Activated naive CD4-positive, alpha-beta T cell treated with anti-CD3 and anti-CD28 coated beads, Interleukin-2, amount 50 U/mL, for 72 hours (primary cell): Measurements from ENCODE around the gene MPG. TPM values are rescaled to one million over a fixed set of nuclear protein-coding genes. Genes with fewer than 3 reads are reported as not detected.
A peak's percentile ranks its signal among the peaks of the same experiment; 100 is the strongest.

Source experiments
- ATAC-seq, 2 donors: fragments of 150-1000 bp; cut with Tn5 transposase; 2 replicates each; pipeline ENCODE4 v1.10.0; 2021; ENCODE audit warnings: mild to moderate bottlenecking in 2 of 2, moderate library complexity in 2 of 2
- DNase-seq, 2 donors: peaks; one replicate each; pipeline ENCODE4 v3.0.0; 2021 to 2022; ENCODE audit warnings: low spot score in 2 of 2
- H3K27ac Mint-ChIP-seq, 2 donors: one replicate each; pipeline ENCODE4 v1.8.0; 2022; ENCODE audit warnings: mild to moderate bottlenecking in 2 of 2, mixed read lengths in 2 of 2
- H3K36me3 Mint-ChIP-seq, 2 donors: one replicate each; pipeline ENCODE4 v1.8.0; 2022; ENCODE audit warnings: mixed read lengths in 2 of 2
- H3K9me3 Mint-ChIP-seq, 2 donors: one replicate each; pipeline ENCODE4 v1.8.0; 2022; ENCODE audit warnings: mixed read lengths in 2 of 2
- total RNA-seq, 2 donors: library from RNA; stranded (reverse); gene quantifications; one replicate each; pipeline ENCODE4 v1.2.3, GENCODE V29; 2022

Gene MPG
- total RNA-seq, 2 donors from 2014 or later = 32.6 to 65.6 TPM

- Mint-ChIP-seq H3K9me3 (no peaks in the 10 kb centered on the region), H3K27ac (peak within 1 kb of the TSS in 1 of 2 donors; percentile 66), H3K36me3 (peaks cover 5 to 6% of the 10 kb centered on the region in 2 donors)
- DNase-seq (no peak), ATAC-seq (peak; percentile 53 to 60)
These were observed 5.2 kb upstream of the MPG start, which contains the start of gene RHBDF1 for GRCh38 chr16:72561-73548. Gene RHBDF1, minus strand, starts transcription at chr16:72631. Its CDS starts 7,616 bp downstream, at chr16:65015.

GRCh38 chr16:74051-74746 lies 3.8 kb upstream of the MPG start:
- H3K36me3 Mint-ChIP-seq = peaks cover 6 to 10% of the 10 kb centered on the region in 2 donors
- ATAC-seq = no peak
- DNase-seq = no peak
- H3K9me3 Mint-ChIP-seq = no peaks in the 10 kb centered on the region
- H3K27ac Mint-ChIP-seq = no peak overlapping the region

GRCh38 chr16:74747-75334 lies 3.2 kb upstream of the MPG start:
- Mint-ChIP-seq H3K36me3 (peaks cover 6 to 12% of the 10 kb centered on the region in 2 donors), H3K27ac (no peak overlapping the region), H3K9me3 (no peaks in the 10 kb centered on the region)
- DNase-seq = no peak
- no peak for ATAC-seq

- no peak for ATAC-seq
- DNase-seq = no peak
- peak overlapping the region in 1 of 2 donors; percentile 74 for H3K27ac Mint-ChIP-seq
- H3K9me3 Mint-ChIP-seq = no peaks in the 10 kb centered on the region
- peaks cover 6 to 14% of the 10 kb centered on the region in 2 donors for H3K36me3 Mint-ChIP-seq
These were observed 2.2 kb upstream of the MPG start for GRCh38 chr16:75580-76501.

GRCh38 chr16:76535-77272 lies 1.3 kb upstream of the MPG start:
- peaks cover 6 to 14% of the 10 kb centered on the region in 2 donors for H3K36me3 Mint-ChIP-seq
- DNase-seq = no peak
- peak overlapping the region in 1 of 2 donors; percentile 74 for H3K27ac Mint-ChIP-seq
- ATAC-seq = peak in 1 of 2 donors; percentile 24
- H3K9me3 Mint-ChIP-seq = no peaks in the 10 kb centered on the region

- Mint-ChIP-seq H3K27ac (peak overlapping the region in 1 of 2 donors; percentile 74), H3K36me3 (peaks cover 6 to 14% of the 10 kb centered on the region in 2 donors), H3K9me3 (no peaks in the 10 kb centered on the region)
- ATAC-seq (peak; percentile 45 to 60), DNase-seq (peak in 1 of 2 donors; percentile 52)
These were observed 685 bp upstream of the MPG start for GRCh38 chr16:77273-77806.

GRCh38 chr16:78444-79150 lies 572 bp downstream of the MPG start:
- Mint-ChIP-seq H3K27ac (peak overlapping the region; percentile 85 to 93), H3K9me3 (no peaks in the 10 kb centered on the region), H3K36me3 (peaks cover 0 to 8% of the 10 kb centered on the region in 2 donors)
- DNase-seq (no peak), ATAC-seq (peak; percentile 8 to 33)

- H3K27ac Mint-ChIP-seq = peak overlapping the region; percentile 85 to 93
- DNase-seq (no peak), ATAC-seq (no peak)
- H3K9me3 Mint-ChIP-seq = no peaks in the 10 kb centered on the region
- H3K36me3 Mint-ChIP-seq = peaks cover 0 to 8% of the 10 kb centered on the region in 2 donors
These were observed 1.4 kb downstream of the MPG start for GRCh38 chr16:79151-80054.

- peak overlapping the region in 1 of 2 donors; percentile 89 for H3K27ac Mint-ChIP-seq
- DNase-seq (no peak), ATAC-seq (no peak)
- H3K9me3 Mint-ChIP-seq = no peaks in the 10 kb centered on the region
- H3K36me3 Mint-ChIP-seq = peaks cover 0 to 8% of the 10 kb centered on the region in 2 donors
These were observed 5.1 kb downstream of the MPG start for GRCh38 chr16:83060-83603.

GRCh38 chr16:83781-84615 lies 6.0 kb downstream of the MPG start:
- Mint-ChIP-seq H3K27ac (peak overlapping the region; percentile 87 to 89), H3K9me3 (no peaks in the 10 kb centered on the region), H3K36me3 (peaks cover 0 to 4% of the 10 kb centered on the region in 2 donors)
- DNase-seq = no peak
- ATAC-seq = peak; percentile 21 to 31

- Mint-ChIP-seq H3K9me3 (no peaks in the 10 kb centered on the region), H3K36me3 (peaks cover 0 to 1% of the 10 kb centered on the region in 2 donors), H3K27ac (peak overlapping the region; percentile 89 to 92)
- peak; percentile 90 to 94 for ATAC-seq
- peak; percentile 58 to 83 for DNase-seq
These were observed 6.8 kb downstream of the MPG start for GRCh38 chr16:84718-85406.

GRCh38 chr16:85407-85782 lies 7.4 kb downstream of the MPG start:
- peak overlapping the region; percentile 89 to 92 for H3K27ac Mint-ChIP-seq
- DNase-seq = no peak
- no peak for ATAC-seq
- H3K9me3 Mint-ChIP-seq = no peaks in the 10 kb centered on the region
- no peaks in the 10 kb centered on the region for H3K36me3 Mint-ChIP-seq
